GM21367 (cell line): ENCODE measurements around the gene ZNF800.
A peak's percentile ranks its signal among the peaks of the same experiment; 100 is the strongest.

Experiments used
- ATAC-seq: cut with Tn5 transposase; IDR thresholded peaks from one replicate; pipeline ENCODE4 v1.9.1; 2021; ENCODE audit not compliant: unreplicated experiment

ZNF800 gene

DNA sequence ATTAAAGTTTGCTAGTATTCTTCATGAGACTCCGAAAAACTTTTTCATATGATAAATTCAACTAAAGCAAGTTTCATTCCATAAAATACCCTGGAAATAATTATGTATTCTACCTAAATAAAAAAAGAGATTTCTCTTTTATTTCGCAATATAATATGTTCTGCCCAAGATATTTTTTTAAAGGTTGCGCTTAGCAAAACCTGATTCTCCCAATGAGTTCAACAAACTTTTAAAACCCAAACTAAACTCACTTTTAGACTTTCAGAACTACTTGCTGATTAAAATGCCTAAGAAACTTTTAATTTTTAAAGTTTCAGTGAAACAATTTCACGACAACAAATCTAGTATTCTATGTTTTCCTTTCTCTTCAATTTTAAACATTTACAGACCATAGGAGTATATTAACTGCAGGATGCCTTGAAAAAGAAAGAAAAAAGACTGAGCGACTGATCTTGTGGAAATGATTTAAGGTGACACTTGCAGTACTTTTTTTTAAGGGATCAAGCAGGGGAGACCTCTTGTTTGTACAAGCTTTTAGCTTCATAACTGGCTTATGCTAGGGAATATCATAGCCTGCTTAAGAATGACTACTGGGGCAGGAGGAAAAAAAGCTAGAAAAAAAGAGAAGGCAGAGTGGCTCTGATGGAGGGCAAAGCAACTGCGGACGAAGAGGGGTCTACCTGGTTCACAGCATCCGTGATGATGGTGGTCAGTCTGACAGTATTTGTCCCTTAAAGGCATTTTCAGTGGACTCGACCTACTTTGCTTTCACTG lies 1.5 kb downstream of the ZNF800 start:
- ATAC-seq = no peak

DNA sequence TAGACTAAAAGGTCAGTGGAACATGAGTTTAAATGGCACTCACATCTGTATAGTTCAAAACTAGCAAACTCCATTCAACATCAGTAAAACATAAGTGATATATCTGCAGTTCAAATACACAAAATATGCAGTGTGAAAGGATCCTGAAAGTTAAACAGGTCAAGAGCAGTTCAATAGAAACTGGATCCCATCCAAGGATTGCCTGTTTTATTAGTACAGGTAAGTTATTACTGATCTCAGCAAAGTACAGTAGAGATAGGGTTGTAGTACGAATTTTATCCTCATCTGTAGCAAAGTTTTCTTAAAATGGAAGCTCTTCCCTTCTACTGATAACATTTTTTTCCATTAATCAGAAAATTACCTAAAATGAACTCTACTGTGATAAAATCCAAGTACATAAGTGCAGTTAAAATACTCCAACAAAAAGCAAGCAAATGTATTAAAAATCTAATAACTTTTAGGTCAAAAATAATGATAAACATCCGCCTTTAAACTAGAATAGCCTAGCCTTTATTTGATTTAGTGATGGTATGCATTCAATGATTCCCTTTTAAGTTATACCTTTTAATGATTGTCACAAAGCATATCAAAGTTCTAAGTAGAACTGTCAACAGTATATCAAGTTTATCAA lies 2.2 kb downstream of the ZNF800 start:
- ATAC-seq = no peak

DNA sequence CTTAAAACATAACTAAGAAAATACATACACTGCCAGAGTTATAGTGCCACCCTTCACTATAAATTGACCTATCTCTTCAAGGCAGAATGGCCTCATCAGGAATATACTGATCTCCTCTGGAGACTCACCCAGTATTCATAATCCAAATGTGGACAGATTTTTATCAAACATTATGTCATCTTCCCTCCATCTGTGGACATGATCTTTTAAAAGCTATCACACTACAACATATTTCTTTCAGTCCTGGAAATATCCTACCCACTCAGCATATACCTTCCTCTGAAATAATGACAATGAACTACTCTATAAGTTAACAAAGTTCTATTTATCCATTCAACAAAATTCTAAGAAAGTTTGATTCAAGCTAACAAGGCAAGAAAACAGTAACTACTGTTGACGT lies 3.2 kb downstream of the ZNF800 start:
- ATAC-seq = no peak

DNA sequence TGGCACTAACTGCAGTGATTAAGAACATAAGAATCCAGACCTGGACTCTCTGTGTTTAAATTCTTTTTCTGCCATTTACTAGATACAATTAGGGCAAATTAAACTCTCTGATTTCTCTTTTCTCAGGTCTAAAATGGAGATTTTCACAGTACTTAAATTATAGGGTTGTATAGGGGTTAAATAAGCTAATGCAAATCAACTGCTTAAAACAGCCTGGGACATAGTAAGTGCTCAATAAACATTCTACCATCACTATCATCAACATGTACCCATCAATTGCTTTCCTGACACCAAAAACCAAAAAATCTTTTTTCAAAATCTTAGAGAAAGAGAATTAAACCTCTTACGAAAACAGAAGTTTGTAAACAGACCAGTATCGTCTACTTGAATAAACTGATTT lies 4.5 kb downstream of the ZNF800 start:
- ATAC-seq = no peak

DNA sequence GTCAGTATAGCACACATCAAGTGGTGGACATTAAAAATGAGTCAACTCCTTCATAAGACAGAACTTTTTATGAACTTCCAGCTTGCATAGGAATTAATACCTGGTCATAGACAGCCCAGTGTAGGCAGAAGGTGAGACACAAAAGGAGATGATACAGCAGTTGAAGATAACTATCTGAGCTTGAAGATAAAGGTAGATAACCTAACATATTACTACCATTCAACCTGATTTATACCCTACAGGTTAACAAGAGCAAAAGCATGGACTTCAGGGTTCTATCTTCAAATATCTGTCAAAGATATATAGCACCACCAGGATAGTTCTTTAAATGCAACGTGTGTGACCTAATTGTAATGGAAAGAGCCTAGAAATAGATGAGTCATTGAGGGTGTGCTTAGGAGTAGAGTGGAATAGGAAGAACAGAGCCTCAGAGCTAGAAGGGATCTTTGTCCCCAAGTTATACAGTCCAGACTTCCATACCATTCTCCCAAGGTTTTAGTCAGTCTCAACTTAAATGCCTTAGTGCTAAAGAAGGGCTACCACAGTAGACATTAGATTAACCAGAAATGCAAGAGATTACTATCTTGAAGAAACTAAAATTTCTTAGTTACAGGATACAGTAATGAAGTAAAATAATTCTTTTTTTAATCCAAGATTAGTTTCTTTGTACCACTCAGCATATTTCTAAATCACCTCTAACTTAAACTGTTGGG lies 9.2 kb downstream of the ZNF800 start:
- no peak for ATAC-seq

DNA sequence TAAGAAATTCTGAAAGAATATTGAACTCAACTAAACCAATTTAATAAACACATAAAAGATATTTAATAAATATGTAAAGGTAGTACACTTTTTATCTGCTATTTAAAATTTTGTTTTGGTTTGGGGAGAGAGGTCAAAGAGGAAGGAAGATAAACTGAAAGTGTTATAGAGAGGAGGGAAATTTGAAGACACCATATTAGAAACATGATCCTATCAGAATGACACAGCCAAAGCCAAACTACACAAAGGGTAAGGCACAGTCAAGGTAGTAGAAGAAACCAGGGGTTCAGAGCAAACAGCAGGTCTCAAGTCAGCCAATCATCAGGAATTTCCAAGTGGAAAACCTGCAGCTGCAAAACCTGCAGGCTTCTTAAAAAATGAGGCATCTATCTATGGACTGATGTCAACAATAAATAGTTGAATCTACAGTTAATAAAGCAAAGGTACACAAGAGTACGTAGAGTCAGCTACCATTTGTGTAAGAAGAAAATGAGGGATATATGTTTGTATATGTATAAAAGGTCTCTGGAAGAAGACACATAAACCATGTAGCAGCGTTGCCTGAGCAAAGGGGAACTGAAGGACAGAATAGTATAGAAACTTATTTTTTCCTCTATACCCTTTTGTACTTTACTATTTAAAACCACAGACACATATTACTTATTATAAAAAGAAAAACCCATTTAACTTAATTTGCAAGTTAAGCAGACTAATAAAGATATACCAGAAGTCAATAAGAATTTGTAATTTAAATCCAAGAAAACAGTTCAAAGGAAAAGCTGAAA lies 10.0 kb downstream of the ZNF800 start:
- peak; percentile 37 for ATAC-seq

DNA sequence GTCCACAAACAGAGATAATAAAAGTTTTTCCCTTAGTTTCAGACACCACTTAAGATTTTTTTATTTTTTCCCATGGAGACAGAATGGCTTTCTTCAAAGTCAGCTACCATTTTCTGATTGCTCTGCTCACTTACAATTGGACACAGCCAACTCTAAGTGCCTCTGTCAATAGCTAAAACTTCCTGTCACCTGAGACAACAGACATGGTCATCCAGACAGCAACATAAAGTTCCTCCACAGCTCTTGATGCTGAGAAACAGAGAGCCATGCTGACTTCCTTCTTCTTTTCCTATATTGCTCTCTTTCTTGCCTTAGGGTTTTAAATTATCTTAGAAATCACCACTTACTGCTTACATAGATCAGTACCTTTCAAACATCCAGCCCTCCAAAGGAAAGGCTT lies 12.0 kb downstream of the ZNF800 start:
- no peak for ATAC-seq

DNA sequence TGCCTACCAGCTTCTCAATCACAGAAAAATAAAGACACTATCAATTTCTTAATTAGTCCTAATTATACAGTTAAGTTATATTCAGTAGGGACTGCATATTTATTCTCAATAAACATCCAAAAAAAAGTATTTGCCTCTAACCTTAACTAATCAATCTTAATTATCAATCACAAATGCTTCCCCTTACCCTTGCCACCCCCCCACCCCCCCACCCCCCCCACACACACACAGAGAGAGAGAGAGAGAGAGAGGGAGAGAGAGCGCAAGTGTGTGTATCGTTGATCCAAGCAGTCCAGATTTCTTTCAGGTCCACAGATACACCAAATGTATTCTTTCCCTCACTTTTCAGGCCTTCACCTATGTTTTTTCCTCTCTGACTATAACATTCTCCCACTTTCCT lies 12.9 kb downstream of the ZNF800 start:
- no peak for ATAC-seq

DNA sequence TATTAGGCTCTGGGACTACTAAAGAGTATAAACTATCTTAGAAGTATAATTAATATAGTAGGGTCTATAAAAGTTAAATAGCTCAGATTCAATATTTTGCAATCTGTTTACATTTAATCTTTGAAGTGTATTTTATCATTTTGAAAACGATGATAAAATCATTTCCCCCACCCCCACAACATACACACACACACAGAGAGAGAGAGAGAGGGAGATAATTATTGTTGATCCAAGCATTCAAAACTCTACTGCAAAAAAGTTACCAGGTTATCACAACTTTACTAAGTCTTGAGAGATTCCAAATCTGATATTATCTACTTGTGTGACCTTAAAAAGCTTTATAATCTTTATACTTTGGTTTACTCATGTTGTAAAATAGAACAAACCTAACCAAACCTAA lies 14.0 kb downstream of the ZNF800 start:
- ATAC-seq = no peak

DNA sequence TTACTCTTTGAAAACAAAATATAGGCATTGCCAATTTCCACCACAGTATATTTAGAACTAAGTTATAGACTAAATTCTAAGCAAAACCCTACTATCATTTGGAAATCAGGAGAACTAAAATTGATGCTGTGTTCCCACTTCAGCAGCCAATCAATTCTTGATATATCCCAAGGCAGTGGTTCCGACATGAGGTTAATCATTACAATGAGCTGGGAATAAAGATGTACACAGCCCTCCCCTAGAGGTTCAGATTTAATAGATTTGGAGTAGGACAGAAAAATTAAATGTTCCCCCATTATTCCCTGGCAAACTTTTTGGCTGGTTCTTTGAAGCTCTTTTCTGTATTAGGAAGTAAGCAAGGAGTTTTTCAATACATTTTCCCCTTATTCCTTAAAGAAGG lies 15.1 kb downstream of the ZNF800 start:
- ATAC-seq = no peak

DNA sequence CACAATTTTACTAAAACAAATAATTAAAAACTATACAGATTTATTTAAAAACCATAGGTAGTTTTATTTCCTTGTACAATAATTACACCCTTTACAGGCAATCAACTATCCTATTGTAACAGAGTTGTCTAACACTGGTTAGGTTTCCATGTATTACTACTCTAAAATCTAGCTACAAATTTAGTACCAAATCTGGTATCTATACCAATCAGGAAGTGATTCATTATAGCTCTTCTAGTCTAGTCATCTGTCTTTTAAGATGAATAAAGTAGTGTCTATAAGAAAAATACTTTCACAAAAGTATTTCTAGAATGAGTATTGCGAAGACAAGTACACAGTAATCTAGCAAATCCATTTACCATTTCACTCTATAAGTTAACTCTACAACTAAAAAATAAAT lies 16.9 kb downstream of the ZNF800 start:
- ATAC-seq = no peak

DNA sequence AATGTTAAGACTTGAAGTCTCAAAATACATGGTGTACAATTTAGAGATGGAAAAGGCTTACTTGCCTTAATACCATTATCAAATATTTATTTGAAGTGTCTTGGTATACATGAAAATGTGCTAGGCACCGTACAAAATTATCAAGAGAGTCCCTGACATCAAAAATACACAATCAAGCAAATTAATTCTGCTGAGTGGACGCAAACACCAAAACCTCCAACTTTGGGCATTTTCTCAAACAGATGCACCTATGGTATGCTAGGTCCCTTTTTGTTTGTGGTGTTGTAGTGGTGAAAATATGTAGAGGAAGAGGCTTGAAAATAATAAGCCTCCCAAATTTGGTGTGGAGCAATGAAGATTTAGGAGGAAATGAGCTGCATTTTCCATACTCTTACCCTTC lies 24.8 kb downstream of the ZNF800 start:
- ATAC-seq = no peak

DNA sequence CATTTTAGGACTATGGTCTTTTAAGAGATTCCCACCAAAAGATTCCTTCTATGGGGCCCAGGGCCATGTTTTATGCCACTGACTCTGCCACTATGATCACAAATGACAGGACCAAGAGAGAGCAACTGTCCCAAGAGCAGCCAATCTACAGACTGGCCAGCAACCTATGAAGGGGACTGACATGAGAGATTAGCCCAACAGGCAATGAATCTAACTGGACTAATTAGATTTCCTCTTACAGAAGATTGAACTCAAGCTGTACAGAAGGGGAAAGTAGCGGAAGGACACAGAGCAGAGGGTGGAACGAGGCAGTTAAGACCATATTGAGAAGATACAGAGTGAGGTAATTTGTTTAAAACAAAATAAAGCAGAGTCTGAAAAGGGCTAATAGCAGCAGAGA lies 25.8 kb downstream of the ZNF800 start:
- no peak for ATAC-seq

DNA sequence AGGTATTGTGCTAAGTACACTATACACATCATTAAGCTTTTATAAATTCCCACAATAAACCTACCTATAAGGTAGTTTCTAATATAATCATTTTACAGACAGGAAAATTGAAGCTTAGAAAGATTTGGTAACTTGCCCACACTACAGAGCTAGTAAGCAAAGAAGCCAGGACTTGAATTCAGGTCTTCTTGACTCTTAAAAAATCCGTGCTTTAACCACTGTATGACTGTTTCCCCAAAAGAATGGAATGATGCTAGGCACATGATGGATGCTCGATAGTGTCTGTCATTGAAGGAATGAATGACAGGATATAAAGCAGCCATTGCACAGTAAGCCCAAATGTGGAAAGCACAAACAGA lies 26.6 kb downstream of the ZNF800 start:
- no peak for ATAC-seq

DNA sequence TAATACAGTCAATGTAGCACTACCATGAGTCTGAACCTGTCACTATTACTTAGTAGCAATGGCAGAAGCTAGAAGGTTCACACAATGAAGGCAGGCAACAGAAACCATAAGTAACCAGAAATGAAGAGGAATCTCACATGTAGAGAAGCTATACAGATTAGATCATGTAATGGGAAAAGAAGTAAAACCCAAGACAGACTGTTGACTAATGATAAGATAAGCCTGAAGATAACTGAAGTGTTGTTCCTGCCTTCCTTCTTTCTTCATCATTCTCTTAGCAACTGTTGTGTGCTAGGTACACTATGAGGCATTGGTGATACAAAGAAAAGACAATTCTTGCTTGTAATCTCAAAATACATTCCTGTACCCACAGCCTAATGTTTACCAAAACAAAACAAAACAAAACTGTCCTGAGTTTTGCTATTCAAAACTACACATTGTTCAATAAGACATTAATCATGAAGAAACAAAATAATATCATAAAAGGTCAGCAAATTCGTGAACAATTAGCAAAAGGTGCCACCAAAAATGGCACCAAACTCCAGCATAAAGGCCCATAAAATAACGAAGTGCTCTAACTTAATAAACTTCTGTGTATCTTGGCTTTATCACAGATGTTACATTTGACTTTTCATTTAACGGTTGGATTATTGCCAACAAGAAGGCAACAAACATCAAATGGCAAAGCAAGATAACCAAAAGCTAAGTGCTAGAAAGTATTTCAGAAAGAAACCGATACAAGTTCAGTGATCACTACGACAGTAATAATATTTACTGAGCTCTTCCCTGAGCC lies 27.1 kb downstream of the ZNF800 start:
- ATAC-seq = no peak

DNA sequence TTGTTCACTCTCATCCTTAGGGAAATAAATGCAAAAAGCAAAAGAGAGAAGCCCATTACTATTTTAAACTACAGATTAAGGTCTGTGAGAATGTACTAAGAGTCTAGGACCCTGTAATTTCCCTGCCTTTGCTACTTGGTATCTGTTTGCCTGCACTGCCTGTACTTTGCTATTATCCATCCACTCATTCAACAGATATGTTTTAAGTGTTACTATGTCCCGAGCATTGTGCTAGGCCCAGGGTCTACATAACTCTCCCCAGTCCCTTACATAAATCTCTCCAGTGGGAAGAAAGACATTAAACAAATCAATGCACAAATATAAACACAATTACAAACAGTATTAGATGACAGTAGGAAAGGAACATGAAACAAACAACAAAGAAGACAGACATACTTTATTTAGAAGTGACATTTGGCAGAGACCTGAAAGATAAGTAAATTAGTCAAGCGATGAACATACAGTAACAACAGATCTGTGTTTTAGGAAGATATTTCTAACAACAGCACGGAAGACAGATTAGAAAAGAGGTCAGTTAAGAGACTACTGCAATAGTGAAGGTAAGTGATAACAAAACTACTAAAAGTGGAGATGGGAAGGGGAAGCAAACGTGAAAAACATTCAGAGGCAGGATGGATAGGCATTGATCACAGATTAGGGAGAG lies 30.0 kb downstream of the ZNF800 start:
- no peak for ATAC-seq

DNA sequence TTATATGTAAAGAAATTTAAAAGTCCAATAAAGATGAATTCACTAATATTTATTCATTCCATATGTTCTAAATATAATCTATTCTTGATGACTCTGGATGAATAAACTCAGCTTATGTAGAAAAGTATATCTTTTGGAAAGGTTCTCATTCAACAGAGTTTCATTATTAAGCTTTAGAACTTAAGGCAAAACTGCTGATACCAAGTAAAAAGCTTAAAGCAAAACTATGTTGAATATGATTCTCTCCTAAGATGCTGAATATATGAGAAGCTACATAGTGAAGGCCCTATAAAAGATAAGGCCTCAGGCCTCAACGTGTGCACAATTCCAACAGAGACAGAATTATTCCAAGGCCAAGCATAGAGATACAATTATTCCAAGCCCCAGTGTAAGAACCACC lies 30.8 kb downstream of the ZNF800 start:
- ATAC-seq = no peak

DNA sequence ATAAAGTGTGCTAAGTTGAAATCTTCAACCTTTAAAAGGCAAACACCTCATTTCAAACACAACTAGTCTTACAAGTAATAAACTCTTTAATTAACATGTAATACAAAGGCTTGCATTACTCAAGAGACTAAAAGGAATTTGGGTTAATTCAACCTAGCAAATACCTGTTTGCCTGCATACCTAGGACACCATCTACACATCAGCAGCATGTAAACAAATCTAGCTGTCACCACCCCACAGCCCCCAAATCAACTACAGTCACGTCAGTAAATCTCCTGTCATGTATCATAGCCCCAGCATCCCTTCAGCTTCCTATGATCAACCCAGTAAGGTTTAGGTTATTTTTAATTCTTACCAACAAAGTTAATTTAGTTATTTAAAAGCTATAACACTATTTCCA lies 33.5 kb downstream of the ZNF800 start:
- ATAC-seq = no peak

DNA sequence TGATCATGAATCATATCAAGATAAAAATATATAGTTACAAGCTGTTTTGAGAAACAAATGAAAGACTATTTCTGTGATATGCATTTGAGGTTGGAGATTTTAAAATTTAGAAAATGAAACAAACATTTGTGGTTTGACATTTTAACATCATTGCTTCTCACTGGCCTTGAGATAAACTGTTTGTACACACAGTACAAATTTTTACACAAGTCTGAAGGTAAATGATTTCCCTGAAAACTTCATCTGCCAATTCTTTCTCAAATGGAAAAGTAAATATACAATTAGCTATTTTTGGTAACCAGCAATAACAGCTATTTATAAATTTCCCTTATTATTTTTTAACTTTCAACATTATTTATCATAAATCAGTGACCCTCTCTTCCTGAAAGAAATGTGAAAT lies 38.6 kb downstream of the ZNF800 start:
- no peak for ATAC-seq

DNA sequence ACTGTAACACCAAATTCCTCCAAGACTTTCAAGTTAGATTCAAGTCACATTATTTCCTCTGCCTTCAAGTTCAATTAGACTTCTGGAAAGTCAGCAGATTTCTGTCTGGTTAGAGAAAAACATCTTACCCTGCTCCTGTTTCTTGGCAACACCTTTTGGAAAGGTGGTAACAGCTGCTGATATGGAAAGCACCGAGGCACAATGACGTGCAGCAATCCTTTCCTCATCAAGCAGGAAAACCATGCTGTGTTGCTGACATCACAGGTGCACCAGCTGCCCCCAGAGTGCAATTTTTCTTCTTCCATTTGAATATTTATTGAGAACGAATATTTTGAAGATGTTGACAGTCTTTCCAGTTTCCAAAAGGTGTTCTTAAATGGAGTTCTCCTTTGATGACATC lies 41.9 kb downstream of the ZNF800 start:
- ATAC-seq = no peak
